ENCODE data around the gene COMMD1.

COMMD1 gene

DNA sequence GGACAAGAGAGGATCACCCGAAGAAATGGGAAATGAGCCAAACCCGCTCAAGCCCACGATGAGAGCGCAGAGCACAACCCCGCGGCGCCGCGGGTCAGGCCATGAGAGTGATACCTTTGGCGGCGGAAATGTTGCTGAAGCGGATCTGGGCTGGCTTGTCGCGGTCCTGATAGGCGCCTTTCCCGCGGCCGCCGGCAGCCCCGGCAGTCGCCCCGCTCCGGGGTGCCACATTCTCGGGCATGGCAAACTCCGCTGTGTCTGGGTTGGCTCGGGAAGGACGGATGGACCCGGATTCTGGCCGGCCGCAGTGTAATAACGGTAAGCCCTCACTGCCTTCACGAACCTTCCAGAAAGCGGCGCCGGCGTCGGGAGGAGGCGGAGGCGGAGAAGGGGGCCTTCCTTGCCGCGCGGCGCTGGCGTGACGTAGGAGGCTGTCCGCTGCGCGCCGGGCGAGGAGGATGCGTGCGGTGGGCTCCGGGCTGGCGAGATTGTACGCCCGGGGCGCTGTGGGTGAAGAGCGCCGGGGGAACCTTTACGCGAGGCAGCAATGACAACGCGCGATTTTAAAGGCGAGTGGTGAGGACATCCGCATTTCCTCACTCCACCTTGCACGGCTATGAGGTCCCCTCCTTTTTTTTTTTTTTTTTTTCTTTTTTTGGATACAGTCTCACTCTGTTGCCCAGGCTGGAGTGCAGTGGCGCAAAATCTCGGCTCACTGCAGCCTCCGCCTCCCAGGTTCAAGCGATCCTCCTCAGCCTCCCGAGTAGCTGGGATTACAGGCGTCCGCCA, 17.0 kb upstream of the COMMD1 start, which contains the start of gene CCT4:
TSS of gene CCT4 (minus strand) at position 390 of the 789 bp plus-strand sequence. CDS start at position 241, 149 bp downstream.
- H3K4me2 ChIP-seq (ENCODE audit: low read depth, low read length, poor library complexity, severe bottlenecking) = peak within 1 kb of the TSS; percentile 81
- H3K4me3 ChIP-seq (ENCODE audit: insufficient read depth, low read length, poor library complexity, severe bottlenecking) = peak within 1 kb of the TSS; percentile 100
- H2AFZ ChIP-seq (ENCODE audit: low read depth, low read length, severe bottlenecking) = peak within 1 kb of the TSS; percentile 64
- no peaks in the 10 kb centered on the region for H3K9me2 ChIP-seq (replicated peaks; ENCODE audit: insufficient read depth, low read length)
- H3F3A ChIP-seq (ENCODE audit: insufficient read depth) = peaks cover 6% of the 10 kb centered on the region; the same call in 1 of the 2 replicates
- H4K20me1 ChIP-seq (ENCODE audit: low read depth, low read length) = peaks cover 24% of the 10 kb centered on the region; the same call in 1 of the 2 replicates
- H3K9ac ChIP-seq (ENCODE audit: low read length) = peak within 1 kb of the TSS; percentile 89
- H3K36me3 ChIP-seq (ENCODE audit: low read length) = peaks cover 17% of the 10 kb centered on the region
- H3K79me2 ChIP-seq (ENCODE audit: insufficient read depth, low read length) = peaks cover 44% of the 10 kb centered on the region
- no peaks in the 10 kb centered on the region for H3K9me3 ChIP-seq (ENCODE audit: insufficient read depth, low read length)
- peak within 1 kb of the TSS; percentile 85 for H3K27ac ChIP-seq (ENCODE audit: low read depth, low read length)
- H3K27me3 ChIP-seq (ENCODE audit: low read length) = no peaks in the 10 kb centered on the region
- TF ChIP-seq, protein P1, sequence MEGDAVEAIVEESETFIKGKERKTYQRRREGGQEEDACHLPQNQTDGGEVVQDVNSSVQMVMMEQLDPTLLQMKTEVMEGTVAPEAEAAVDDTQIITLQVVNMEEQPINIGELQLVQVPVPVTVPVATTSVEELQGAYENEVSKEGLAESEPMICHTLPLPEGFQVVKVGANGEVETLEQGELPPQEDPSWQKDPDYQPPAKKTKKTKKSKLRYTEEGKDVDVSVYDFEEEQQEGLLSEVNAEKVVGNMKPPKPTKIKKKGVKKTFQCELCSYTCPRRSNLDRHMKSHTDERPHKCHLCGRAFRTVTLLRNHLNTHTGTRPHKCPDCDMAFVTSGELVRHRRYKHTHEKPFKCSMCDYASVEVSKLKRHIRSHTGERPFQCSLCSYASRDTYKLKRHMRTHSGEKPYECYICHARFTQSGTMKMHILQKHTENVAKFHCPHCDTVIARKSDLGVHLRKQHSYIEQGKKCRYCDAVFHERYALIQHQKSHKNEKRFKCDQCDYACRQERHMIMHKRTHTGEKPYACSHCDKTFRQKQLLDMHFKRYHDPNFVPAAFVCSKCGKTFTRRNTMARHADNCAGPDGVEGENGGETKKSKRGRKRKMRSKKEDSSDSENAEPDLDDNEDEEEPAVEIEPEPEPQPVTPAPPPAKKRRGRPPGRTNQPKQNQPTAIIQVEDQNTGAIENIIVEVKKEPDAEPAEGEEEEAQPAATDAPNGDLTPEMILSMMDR (IDR thresholded peaks at IDR 0.05; ENCODE audit: insufficient read depth, low read length, poor library complexity, severe bottlenecking) = no peak
- no peak for TF ChIP-seq EZH2phosphoT487 (conservative IDR thresholded peaks at IDR 0.05; ENCODE audit: low read length)

DNA sequence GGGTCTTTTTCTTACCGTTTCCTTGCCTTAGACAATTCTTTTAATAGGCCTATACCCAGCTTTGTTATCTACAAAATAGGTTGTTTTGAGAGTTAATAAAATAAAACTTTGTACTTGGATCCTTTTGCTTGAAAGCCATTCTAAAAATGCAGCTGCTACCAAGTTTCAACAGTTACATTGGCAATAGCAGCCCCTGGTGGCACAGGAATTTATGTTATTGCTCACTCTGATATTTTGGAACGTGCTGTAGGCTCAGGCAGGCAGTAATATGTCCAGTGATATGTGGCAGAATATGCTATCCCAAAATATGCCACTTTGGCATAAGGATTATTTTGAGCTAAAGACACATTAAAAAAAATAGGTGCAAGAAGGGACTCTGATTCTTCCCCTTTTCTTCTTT, 6.7 kb upstream of the COMMD1 start:
- Histone ChIP-seq H3K27ac (ENCODE audit: low read depth, low read length) (no peak overlapping the region), H3K4me3 (ENCODE audit: insufficient read depth, low read length, poor library complexity, severe bottlenecking) (no peak overlapping the region), H4K20me1 (ENCODE audit: low read depth, low read length) (no peaks in the 10 kb centered on the region), H3K79me2 (ENCODE audit: insufficient read depth, low read length) (no peaks in the 10 kb centered on the region), H3F3A (ENCODE audit: insufficient read depth) (no peaks in the 10 kb centered on the region), H3K4me2 (ENCODE audit: low read depth, low read length, poor library complexity, severe bottlenecking) (no peak overlapping the region), H3K9ac (ENCODE audit: low read length) (no peak overlapping the region), H3K36me3 (ENCODE audit: low read length) (no peaks in the 10 kb centered on the region), H2AFZ (ENCODE audit: low read depth, low read length, severe bottlenecking) (no peak overlapping the region), H3K27me3 (ENCODE audit: low read length) (no peaks in the 10 kb centered on the region), H3K9me3 (ENCODE audit: insufficient read depth, low read length) (no peaks in the 10 kb centered on the region), H3K9me2 (replicated peaks; ENCODE audit: insufficient read depth, low read length) (no peaks in the 10 kb centered on the region)
- TF ChIP-seq, protein P1 (IDR thresholded peaks at IDR 0.05; ENCODE audit: insufficient read depth, low read length, poor library complexity, severe bottlenecking) = peak; percentile 45
- no peak for TF ChIP-seq EZH2phosphoT487 (conservative IDR thresholded peaks at IDR 0.05; ENCODE audit: low read length)

DNA sequence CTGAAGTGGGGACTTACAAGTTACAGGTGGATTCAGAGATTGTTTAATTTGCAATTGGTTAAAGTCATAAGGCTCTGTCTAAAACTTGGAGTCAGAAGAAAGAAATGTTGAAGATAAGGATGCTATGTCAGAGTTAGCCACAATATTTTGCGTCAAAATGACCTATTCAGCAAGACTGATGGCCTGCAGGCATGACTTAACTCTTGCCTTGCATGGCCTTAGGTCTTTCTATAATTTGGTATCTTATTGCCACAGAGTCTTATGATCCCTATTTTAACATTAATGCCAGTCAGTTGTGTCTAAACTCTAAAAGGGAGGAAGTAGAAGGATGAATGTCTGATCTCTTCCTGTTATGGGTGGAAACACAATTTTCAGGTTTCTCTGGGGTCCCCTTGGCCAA, 5.2 kb upstream of the COMMD1 start:
- Histone ChIP-seq H3K27me3 (ENCODE audit: low read length) (no peaks in the 10 kb centered on the region), H4K20me1 (ENCODE audit: low read depth, low read length) (no peaks in the 10 kb centered on the region), H3K4me2 (ENCODE audit: low read depth, low read length, poor library complexity, severe bottlenecking) (no peak overlapping the region), H2AFZ (ENCODE audit: low read depth, low read length, severe bottlenecking) (no peak overlapping the region), H3F3A (ENCODE audit: insufficient read depth) (no peaks in the 10 kb centered on the region), H3K9me2 (replicated peaks; ENCODE audit: insufficient read depth, low read length) (no peaks in the 10 kb centered on the region), H3K4me3 (ENCODE audit: insufficient read depth, low read length, poor library complexity, severe bottlenecking) (no peak overlapping the region), H3K9ac (ENCODE audit: low read length) (no peak overlapping the region), H3K36me3 (ENCODE audit: low read length) (no peaks in the 10 kb centered on the region), H3K79me2 (ENCODE audit: insufficient read depth, low read length) (no peaks in the 10 kb centered on the region), H3K27ac (ENCODE audit: low read depth, low read length) (no peak overlapping the region), H3K9me3 (ENCODE audit: insufficient read depth, low read length) (no peaks in the 10 kb centered on the region)
- TF ChIP-seq, protein P1 (IDR thresholded peaks at IDR 0.05; ENCODE audit: insufficient read depth, low read length, poor library complexity, severe bottlenecking) = no peak
- no peak for TF ChIP-seq EZH2phosphoT487 (conservative IDR thresholded peaks at IDR 0.05; ENCODE audit: low read length)

All from SU-DHL-6 (cell line).